ENCODE measurements around the gene LKAAEAR1.

The LKAAEAR1 gene

GRCh38 chr20:64064145-64064698, 20.0 kb downstream of the LKAAEAR1 start:
- peak; percentile 53 for DNase-seq

GRCh38 chr20:64063389-64064144, 20.6 kb downstream of the LKAAEAR1 start:
- no peak for DNase-seq

DNA sequence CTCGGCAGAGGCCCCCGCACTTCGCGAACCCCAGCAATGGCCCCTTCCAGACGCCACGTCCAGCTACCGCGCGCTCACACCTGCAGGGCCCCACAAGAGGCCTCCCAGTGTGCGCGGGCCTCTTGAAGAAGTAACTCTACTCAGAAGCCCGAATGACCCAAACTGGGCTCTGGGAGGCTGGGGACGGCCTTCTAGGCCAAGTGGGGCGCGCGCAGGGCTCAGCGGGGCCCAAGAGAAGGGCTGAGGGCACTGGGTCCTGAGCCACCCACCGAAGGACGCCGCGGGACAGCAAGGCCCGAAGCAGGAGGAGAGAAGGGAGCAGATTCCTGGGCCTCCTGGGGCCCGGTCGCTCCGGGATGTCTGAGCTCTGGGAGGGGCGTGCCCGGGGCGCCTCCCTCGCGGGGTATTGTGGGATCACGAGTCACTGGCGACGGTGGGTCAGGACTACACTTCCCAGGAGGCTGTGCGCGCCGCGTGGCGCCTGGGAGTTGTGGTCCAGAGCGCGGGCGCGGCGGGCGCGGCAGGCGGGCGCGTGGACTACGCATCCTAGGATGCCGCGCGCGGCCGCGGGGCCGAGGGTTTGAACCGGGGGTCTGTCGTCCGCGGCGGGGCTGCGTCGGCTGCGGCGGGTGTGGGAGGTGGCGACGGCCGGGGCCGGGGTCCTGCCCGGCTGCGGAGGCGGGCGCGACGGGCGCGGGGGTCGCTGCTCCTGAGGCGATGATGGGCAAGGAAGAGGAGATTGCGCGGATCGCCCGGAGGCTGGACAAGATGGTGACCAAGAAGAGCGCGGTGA, 21.4 kb downstream of the LKAAEAR1 start, which contains the start of gene TCEA2:
TCEA2 (plus strand) TSS at position 603 of the 793 bp plus-strand sequence; CDS start at position 718, 115 bp downstream.
- DNase-seq: peak; percentile 94

DNA sequence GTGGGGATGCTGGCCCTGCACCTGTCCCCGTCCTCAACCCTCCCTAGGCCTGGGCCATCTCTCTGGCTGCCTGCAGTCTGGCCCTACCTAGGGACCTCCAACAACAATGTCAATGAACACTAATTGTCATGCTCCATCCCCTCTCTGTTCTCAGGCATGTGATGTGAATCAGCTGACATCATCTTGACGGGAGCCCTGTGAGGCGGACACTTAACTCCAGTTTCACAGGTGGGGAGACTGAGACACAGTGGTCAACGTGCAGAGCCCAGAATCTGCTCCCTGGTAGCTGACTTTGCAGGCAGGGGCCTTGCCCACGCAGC, 22.0 kb downstream of the LKAAEAR1 start:
- DNase-seq: no peak

GRCh38 chr20:64058536-64058935, 25.7 kb downstream of the LKAAEAR1 start:
- DNase-seq: no peak

DNA sequence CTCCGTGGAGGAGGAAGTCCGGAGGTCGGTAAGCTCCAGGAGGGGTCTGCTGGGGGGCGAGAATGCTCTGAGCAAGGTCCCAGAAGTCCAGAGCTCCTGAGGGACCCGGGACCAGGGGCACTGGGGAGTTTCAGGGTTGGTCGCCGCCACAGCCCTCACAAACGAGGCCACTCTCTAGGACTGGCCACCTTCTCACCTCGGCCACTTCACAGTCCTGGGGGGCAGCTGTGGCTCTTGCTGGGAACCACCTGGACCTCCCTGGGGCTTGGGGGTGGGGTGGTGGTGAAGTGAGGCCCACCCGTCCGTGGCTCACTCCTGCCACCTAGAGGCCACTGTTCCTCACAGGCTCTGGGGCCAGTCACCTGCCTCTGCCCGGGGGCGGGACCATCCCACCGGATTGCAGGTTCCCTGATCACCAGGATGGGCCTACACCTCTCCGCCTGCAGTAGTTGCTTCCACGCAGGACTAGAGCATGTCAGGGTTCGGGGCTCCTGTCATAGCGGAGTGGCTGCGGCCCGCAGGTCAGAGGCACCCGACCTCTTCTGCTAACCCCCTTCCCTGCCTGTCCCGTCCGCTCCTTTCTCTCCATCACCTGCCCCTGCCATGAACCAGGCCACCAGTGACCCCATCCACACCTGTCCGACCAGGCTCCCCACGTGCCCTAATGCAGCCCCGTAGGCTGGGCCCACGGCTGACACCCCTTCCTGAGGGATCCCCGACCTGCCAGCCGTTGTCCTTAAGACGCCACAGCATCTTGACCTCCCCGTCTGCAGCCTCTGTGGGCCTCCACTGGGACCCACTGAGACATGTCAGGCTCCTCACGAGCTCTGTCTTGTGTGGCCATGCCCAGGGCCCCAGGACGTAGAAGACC, 26.3 kb downstream of the LKAAEAR1 start:
- peak; percentile 61 for DNase-seq

DNA sequence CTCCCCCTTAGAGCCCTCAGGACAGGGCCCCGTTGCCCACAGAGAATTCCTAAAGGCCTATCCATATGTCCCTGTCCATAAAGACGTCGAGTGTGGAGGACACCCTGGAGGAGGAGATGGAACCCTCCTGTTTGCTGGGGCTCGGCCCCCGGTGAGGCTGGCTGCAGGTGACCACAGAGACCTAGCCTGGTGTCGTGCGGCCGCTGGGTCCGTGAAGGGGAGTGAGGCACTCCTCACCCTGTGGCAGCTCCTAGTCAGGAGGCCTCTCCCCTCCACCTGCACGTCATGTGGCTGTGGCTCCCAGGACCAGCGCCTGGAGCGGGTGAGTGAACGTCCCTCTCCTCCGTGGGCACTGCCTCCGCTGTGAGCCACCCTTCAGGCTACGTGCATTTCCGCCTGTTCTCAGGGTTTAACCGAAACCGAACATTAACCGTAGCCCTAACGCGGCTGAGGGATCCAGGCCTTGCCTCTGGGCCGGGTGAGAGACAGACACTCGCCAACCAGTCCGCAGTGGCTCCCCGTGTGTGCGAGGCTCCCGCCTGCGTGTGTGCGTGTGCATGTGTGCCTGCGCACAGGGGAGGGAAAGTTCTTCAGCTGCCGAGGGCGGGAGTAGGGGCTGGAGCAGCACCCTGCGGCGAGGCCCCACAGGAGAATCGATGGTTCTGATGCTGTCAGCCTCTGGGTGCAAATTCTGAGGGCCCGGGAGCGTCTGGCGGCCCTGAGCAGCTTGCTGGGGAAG, 27.1 kb downstream of the LKAAEAR1 start:
- no peak for DNase-seq

DNA sequence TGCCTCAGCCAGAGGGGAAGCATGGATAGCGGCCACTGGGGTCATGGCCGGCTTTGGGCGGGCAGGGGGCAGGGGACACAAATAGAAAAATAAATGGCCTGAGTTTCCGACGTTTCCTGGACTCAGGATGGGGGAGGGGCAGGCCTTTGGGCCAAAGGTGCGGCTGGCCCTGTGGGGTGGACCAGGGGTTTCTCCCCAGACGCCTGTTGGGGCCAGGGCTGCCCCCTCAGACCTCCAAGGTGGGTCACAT, 27.6 kb downstream of the LKAAEAR1 start:
- DNase-seq: no peak

DNA sequence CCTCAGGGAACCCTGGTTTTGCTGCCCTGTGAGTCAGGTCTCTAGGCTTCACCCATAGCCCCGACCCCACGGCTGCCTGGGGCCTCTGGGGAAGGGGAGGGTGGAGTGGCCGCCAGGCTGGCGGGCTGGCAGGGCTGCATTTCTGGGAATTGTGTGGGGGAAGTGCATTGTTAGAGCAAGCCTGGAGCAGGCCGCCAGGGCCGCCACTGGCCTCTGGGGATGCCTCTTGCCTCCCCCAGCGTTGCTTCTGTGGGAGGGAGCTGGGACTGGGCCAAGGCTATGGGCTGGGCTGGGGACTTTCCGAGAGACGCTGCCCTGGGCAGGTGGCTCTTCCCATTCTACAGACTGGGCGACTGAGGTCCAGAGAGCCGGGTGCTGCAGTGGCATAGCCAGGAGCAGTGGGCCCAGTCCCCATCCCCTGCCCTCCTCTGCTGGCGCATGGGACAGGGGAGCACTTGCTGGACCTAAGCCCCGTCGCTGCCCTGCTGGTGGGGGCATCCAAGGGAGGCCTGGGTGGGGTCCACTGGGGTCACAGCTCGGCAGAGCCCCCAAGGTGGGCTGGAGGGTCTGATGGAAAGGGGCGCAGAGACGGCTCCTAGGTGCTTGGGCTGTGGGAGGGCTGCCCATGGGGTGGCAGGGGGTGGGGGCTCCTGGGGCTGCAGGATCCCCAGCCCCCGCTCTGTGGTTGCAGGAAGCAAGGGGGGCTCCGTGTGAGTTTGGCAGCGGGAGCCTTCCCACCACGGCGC, 28.1 kb downstream of the LKAAEAR1 start:
- peak; percentile 35 for DNase-seq

DNA sequence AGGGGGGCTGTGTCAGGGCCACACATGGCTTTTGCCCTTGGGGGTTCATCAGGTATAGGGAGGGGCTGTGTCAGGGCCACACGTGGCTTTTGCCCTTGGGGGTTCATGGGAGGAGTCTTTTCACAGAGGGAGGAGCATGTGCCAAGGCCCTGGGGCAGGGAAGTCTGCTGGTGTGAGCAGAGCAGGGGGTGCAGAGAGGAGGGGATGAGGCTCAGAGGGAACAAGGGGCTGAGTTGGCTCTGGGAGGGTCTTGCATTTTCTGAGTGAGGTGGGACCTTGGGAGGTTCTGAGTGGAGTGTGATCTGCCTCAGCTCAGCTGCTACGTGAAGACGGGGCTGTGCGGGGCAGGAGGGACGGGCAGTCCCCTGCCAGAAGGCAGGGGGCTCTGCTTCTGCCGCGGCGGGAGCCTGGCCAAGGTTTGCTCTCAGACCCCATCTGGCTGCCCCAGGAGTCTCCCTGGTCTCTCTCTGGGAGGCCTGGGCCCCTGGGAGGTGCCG, 28.8 kb downstream of the LKAAEAR1 start:
- DNase-seq: no peak

DNA sequence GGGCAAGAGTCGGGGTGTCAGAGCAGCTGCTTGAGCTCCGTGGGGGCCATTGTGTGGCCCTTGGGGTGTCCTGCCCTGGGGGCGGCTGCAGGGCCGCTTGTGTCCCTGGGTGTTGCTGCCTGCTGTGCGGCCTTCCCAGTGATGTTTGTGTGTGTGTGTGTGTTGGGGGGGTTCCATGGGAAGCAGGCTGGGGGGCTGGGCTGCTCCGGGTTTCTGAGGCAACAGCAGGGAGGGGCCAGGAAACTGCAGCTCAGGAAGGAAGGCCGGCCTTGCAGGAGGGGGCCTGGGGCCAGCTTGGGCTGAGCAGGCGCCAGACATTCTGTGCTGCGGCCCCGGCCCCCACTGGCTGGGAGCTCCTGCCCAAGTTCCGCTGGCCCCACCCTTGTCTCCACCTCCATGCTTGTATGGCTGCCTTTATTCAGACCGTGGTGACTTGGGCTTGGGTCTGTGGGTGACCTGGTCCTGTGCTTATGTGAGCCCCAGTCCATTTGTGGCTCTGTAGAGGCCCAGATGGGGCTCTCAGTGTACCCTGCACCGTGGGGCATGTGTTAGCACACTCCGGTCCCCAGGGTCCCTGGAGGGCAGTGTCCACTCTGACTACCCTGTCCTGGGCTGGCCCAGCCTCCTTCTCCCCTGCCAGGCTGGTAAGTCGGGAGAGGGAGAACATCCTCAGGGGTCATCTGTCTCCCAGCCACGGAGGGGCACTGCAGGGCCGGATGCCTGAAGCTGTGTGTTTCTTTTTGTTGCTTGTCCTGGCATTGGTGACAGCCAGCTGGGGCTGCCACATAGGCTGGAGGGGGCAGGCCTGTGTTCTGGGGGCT, 30.1 kb downstream of the LKAAEAR1 start:
- peak; percentile 62 for DNase-seq

GRCh38 chr20:64052987-64053840, 31.0 kb downstream of the LKAAEAR1 start:
- DNase-seq: no peak

GRCh38 chr20:64052326-64052722, 31.9 kb downstream of the LKAAEAR1 start:
- DNase-seq: no peak

DNA sequence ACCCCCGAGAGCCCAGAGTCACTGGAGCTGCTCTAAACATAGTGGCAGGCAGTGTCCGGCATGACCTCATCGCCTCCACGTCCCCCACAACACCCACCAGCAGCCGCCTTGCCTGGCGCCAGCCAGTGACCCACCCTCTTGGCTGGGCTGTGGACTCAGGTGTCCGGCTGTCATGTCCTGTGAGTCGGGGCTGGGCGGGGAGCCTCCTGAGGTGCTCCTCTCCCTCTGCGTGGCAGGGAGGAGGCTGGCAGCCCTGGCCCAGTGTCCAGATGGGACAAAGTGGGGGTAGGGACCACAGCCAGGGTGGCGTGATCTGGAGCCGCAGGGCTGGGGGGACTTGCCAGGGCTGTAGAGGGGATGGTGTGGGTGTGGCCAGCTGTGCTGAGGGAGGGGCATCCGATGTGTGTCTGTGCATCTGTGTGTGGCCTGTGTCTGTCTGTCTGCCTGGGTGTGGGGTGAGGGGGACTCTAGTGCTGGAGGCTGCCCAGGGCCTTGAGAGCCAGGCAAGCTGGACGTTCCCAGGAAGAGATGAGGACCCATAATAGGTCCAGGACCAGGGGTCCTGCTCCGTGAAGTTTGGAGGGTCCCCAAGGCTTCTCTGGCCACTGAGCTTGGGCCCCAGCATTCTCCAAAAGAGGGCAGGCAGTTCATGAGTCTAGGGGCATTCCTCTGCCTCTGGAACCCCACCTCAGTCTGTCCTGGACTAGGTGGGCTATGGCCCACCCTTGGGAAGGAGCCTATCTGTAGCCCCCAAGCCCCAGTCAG, 32.5 kb downstream of the LKAAEAR1 start:
- DNase-seq: no peak

- no peak for DNase-seq
Observed at GRCh38 chr20:64051033-64051452, 33.2 kb downstream of the LKAAEAR1 start.

- DNase-seq: no peak
Observed at GRCh38 chr20:64050261-64051032, 33.8 kb downstream of the LKAAEAR1 start.

DNA sequence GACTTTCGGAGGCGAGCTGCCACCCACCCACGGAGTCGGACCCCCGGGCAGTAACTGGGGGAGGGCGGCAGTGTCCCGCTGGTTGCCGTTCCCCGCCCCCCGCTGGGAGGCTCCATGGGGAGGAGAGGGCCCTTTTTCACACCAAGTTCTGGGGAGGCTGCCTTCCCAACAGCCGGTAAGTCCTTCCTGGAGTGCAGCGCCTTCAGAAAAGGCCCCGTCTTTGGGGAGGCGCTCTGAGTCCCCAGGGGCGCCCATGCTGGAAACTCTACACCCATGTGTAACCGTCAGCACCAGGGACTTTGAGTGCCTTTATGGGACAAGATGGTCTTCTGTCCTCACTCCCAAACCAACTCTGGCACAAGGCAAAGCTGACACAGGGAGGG, 34.3 kb downstream of the LKAAEAR1 start:
- DNase-seq: no peak
